Caki2 (cell line): ENCODE results near the gene SYT1. TPM values are rescaled to one million over a fixed set of nuclear protein-coding genes. Genes with fewer than 3 reads are reported as not detected.

Source experiments
- DNase-seq: peaks from one replicate; pipeline ENCODE4 v3.0.0-alpha.2; 2015; ENCODE audit warnings: low read depth
- in situ Hi-C: cut with HindIII; loops from 2 replicates; pipeline ENCODE4 v1.10.0; 2016; ENCODE audit warnings: low sequenced_read_pairs, low pct_unique_long_range_greater_than_20kb, mixed read lengths
- total RNA-seq: library from RNA; depleted of rRNA; stranded (reverse); fragments of >200 nt; shearing (Covaris generic); gene quantifications from 2 replicates; pipeline ENCODE4 v1.2.3, GENCODE V29; 2014; ENCODE audit warnings: low replicate concordance

SYT1 gene
- total RNA-seq, 1 experiment from 2014 or later, result 0.74 TPM

GRCh38 chr12:79291711-79292110 lies 427.1 kb downstream of the SYT1 start:
- in situ Hi-C loops, result no loop called here
- no peak for DNase-seq

GRCh38 chr12:79294590-79294989 lies 430.0 kb downstream of the SYT1 start:
- DNase-seq, result no peak
- in situ Hi-C loops, result no loop called here

DNA sequence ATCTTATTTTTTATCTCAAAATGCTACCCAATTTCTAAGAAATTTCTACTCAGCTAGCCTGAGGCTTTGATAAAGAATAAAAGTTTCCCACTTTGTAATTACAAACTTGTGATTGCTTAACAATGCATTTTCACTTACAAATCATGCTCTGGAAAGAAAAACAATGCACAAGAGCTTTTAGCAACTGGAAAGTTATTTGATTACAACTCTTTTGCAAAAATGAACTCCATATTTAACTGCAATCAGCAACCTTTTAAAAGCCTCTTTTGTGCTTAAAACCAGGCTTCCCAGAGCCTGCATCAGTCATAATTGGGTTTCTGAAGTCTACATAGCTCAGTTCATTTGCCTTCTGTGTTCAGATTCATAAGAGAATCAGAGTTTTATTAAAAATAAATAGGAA lies 431.0 kb downstream of the SYT1 start:
- in situ Hi-C loops, result no loop called here

DNA sequence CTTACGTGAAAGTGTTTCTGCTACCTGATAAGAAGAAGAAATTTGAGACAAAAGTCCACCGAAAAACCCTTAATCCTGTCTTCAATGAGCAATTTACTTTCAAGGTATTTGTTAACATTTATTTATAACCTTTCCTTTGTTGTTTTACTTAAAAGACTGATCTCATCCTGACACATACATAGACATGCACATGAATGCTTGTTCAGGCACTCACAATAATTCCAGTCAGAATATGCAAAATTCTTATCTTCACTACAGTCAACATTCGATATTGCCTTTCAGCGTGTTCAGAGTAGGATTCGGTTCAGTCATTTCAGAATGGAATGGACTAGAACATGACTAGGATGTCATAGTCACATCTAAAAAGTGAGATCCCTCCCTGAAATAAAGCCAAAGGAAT lies 431.6 kb downstream of the SYT1 start:
- in situ Hi-C loops, result no loop called here
- no peak for DNase-seq

More for the DNA sequence above, 431.0 kb downstream of the SYT1 start:
- no peak for DNase-seq

DNA sequence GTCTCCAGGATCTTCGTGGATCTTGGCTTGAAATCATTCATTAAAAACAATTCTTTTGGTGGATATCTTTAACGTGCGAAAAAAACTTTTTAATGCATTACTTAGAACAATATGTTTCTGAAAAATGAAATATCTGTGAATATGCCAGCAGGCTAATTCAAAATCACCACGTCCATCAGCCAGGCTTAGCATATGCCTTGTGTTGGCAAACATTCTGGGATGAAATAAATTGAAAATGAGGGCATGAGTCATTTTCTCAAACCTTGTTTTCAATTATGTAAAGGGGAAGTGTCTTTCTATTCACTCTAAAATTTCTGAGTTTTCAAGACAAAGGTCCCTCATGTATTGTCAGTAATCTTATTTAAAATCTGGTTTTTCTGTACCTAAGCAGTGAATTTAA lies 432.3 kb downstream of the SYT1 start:
- in situ Hi-C loops, result no loop called here
- DNase-seq, result no peak

DNA sequence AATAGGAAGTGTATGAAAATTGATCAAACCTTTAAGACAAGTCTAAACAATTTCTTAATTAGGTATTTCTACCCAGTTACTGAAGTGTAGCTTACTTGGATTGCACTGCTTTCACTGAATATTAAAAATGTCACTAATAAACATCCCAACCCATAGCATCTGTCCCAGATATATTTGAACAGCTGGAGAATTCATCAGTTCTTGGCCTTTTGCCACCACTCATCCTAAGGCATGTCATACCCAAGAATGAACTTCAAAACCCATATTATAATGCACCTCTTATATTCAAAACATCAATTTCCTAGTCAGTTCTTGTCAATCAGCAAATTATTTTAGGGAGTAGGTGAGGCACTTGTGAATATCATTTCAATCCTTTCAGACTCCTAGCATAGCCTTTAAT lies 433.9 kb downstream of the SYT1 start:
- DNase-seq, result no peak
- in situ Hi-C loops, result no loop called here

- no peak for DNase-seq
- in situ Hi-C loops, result no loop called here
Observed at GRCh38 chr12:79299447-79300198, 435.0 kb downstream of the SYT1 start.

DNA sequence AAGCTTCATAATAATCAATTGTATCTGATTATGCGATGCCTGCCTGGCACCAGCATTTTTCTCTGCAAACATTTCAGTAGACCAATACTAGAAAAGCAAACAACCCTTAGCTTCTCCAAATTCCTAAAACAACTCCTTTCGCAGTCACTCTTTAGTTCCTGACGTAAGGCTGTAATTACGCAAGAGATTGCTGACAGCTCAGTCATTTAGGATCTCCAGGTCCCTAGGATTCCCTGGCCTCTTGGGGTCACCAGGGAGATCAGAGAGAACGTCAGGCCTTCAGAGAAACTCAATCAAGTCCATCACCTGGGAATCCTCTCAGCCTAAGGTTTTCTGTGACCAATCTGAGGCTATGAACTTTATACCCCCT lies 435.6 kb downstream of the SYT1 start:
- in situ Hi-C loops, result no loop called here
- no peak for DNase-seq

DNA sequence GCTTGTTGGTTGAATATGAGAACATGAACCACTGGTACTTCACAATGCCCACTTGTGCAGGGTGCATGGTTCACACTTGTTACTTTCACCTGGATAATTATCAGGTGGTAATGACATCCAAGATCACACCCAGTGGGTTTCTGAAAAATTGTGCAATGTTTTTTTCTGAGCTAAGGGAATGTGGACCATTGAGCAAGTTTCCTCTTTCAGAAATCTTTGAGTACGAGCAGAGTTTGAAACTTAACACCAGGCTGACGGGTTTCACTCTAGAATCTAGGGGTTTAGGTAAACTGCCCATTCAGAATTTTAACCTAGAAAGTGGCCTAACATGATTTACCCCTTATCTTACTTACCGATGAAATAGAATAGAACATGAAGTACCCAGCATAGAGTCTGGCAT lies 436.6 kb downstream of the SYT1 start:
- no peak for DNase-seq
- in situ Hi-C loops, result no loop called here

DNA sequence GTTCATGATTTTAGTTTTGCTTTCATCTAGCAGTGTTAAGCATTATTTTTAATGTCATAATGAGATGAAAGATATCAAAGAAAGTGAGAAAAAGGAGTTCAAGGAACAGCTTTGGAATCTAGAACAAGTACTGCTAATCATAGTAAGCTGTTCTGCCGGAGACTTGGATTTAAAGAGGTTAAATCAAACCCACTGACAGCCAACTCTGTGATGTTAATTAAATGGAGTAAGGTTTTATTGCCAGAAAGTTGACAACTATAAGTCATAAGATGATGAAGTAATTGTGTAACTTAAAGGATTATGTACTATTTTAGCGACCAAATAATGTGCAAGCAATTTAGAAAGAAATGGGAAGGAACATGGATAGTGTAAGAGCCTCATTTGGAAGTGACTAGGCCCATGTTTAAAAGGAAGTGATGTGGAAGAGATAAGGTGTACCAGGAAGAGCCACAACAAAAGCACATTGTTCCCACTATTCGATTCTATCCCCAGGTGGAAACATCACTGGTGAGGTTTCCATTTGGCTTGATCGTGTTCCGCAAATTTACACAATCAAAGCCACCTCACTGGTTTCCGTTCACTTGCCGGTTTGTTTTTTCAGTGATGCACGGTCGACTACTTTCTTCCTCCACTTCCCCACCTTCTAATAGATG lies 437.7 kb downstream of the SYT1 start:
- in situ Hi-C loops, result no loop called here
- DNase-seq, result no peak

DNA sequence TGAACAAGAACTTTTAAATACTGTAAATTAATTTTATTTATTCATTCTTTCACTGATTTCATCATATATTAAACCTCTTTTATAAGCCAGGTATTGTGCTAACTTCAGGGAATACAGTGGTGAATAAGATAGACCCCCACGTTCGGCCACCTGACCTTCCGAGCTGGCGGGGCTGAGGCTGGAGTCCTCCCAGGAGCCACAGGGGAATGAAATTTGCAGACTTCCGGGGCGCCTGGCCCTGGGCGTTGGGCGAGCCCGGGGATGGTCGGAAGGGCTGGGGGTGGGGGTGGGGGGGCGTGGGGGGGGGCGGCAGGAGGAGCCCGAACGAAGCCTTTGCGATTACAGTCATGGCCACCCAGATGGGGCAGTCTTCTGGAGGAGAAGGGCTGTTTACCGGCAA lies 442.8 kb downstream of the SYT1 start:
- in situ Hi-C loops, result no loop called here
- DNase-seq, result no peak

GRCh38 chr12:79309039-79309438 lies 444.5 kb downstream of the SYT1 start:
- DNase-seq, result no peak
- in situ Hi-C loops, result no loop called here

GRCh38 chr12:79317179-79317847 lies 452.7 kb downstream of the SYT1 start:
- DNase-seq, result no peak
- in situ Hi-C loops, result no loop called here

- in situ Hi-C loops, result no loop called here
- no peak for DNase-seq
Observed at GRCh38 chr12:79322905-79323304, 458.3 kb downstream of the SYT1 start.

DNA sequence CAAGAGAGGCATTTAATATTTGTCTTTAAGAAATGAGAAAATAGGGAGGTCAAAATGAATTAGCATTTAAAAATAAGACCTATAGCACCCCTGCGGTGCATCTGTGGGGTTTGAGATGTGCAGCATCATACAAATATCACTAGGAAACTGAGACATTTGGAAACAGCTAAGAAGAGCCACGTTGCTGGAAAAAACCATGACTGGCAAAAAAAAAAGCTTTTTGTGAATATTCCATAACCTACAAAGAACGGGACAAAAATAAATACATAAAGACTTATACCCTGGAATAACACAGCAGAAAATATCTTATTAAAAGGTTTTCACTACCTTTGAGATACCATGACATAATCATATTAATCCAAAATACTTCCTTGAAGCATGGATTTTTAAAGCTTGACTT lies 460.0 kb downstream of the SYT1 start:
- DNase-seq, result no peak
- in situ Hi-C loops, result no loop called here

DNA sequence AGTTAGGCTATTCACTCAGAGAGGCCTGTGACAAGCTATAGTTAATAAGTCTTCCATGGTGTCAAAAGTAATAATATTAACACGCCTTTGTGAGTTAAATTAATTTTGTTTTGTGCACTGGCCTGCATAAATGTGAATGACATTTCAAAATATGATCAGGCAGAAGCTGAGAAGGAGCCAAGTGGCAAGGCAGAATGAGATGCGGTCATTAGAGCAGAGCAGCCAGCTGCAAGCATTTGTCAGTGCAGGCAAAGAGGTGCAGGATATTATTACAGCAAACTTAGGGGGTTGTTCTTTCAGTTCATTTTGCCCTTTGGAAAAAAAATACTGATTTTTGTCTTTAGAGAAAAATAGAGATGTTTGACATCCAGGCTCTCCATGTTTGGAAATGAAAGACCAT lies 461.6 kb downstream of the SYT1 start:
- in situ Hi-C loops, result no loop called here
- DNase-seq, result no peak

GRCh38 chr12:79326663-79327062 lies 462.1 kb downstream of the SYT1 start:
- in situ Hi-C loops, result no loop called here
- DNase-seq, result peak; percentile 26

DNA sequence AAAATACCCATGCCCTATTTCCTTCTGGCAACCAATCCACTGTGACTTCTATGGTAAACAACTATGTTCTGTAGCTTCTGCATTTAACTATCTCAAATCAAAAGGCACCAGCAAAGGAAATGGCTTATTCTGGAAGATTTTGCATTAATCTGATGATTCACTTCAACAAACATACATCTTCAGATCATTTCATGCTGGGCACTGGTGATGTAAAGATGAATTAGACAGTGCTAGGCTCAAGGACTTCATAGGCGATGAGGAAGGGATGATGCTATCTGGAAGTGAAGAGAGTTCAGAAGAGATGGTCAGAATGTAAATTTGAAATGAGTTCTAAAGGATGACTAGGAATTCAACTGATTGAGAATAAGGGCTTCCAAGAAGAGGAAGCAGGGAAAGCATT lies 462.9 kb downstream of the SYT1 start:
- in situ Hi-C loops, result no loop called here
- no peak for DNase-seq

DNA sequence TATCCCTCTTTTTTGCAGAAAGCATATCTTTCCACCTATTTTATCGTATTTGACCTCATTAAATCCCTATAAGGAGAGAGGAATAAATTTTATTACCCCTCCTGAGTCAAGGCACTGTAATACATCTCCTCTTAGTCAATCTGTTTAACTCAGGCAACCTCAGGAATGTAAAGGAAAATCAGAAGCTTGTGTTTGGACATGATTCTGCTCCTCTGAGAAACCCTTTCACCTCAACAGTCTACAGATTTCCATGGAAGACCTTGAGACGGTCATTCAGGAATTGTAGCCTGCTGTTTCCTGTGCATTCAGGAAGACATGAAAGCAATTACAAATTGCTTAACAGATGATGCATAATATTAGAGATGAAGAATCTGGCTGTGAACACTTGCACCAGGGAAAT lies 465.4 kb downstream of the SYT1 start:
- in situ Hi-C loops, result no loop called here
- no peak for DNase-seq

- no peak for DNase-seq
- in situ Hi-C loops, result no loop called here
Observed at GRCh38 chr12:79331870-79332269, 467.3 kb downstream of the SYT1 start.
